Ovary (tissue), 9 donors: ENCODE results near the gene LAMB1. TPM values are rescaled to one million over a fixed set of nuclear protein-coding genes. Genes with fewer than 3 reads are reported as not detected.

Experiments used
- DNase-seq, 5 donors: peaks; one replicate each; pipeline ENCODE4 v3.0.0-alpha.2; 2019 to 2020
- H3K27ac ChIP-seq, 2 donors: fragments of 200-600 bp; one replicate each; pipeline versions ENCODE4 v1.5.1 to v1.8.0; 2019 to 2022
- H3K27me3 ChIP-seq: fragments of 200-600 bp; one replicate; pipeline ENCODE4 v1.8.0; 2022
- H3K36me3 ChIP-seq: fragments of 200-600 bp; sonication (generic); one replicate; pipeline ENCODE4 v1.5.1; 2019
- H3K4me1 ChIP-seq: one replicate; pipeline ENCODE4 v1.8.1; 2013; ENCODE audit warnings: mild to moderate bottlenecking, moderate library complexity; ENCODE audit not compliant: insufficient read depth
- H3K4me3 ChIP-seq: fragments of 200-600 bp; sonication (generic); one replicate; pipeline ENCODE4 v1.5.1; 2017
- H3K9me3 ChIP-seq, 2 donors: fragments of 200-600 bp in 1 of 2; sonication (generic) in 1 of 2; one replicate each; pipeline versions ENCODE4 v1.5.1 to v1.8.1; 2013 to 2019; ENCODE audit warnings: mild to moderate bottlenecking in 1 of 2, moderate library complexity in 1 of 2
- EP300 ChIP-seq: sonication (generic); formaldehyde crosslinking; IDR thresholded peaks from one replicate; pipeline ENCODE4 v1.6.1; 2017; ENCODE audit warnings: antibody characterized with exemption
- POLR2A ChIP-seq: fragments of 450-650 bp; IDR thresholded peaks from one replicate; pipeline ENCODE4 v1.6.1; 2017; ENCODE audit warnings: antibody characterized with exemption, mild to moderate bottlenecking, moderate library complexity
- WGBS, 3 donors: extraction: QIAGEN DNeasy Blood & Tissue Kit in 1 of 3; methylation state at CpG; one replicate each; pipeline versions ENCODE4 v1.1.5 to v1.1.7; 2013 to 2017; 5-methylcytosine and 5-hydroxymethylcytosine counted together
- intact Hi-C, 4 donors: fragments of 100-400 bp; cut with DNase I; formaldehyde crosslinking; loops; one replicate each; pipeline versions ENCODE4 v1.11.0 to v1.15.1; 2022 to 2023
- polyA plus RNA-seq, 2 donors: library from polyadenylated mRNA; stranded (reverse); fragments of 200-250 nt in 1 of 2; fragments of 350-450 nt in 1 of 2; fragmentation: Illumina TruSeq in 1 of 2; extraction: RNeasy Lipid Tissue Mini Kit (QIAGEN cat#74804) in 1 of 2; gene quantifications; one replicate each; pipeline ENCODE4 v1.2.3, GENCODE V29; 2013 to 2014
- total RNA-seq, 7 donors: library from RNA; depleted of rRNA in 2 of 7; stranded (reverse); fragments of >200 nt in 2 of 7; fragmentation: NEBNext Ultra II Directional in 3 of 7; extraction: Animal tissue kit (Norgen Biotek cat#: 25700) in 3 of 7; gene quantifications; one replicate each; pipeline versions ENCODE4 v1.1.0 to v1.2.4, GENCODE V29; 2016 to 2023
- TF ChIP-seq, protein P1 (sequence below), 3 donors: fragments of 450-650 bp in 2 of 3; fragments of 200-600 bp in 1 of 3; IDR thresholded peaks; one replicate each; pipeline versions ENCODE4 v1.5.1 to v1.8.0; 2016 to 2022; ENCODE audit warnings: antibody characterized with exemption in 3 of 3, mild to moderate bottlenecking in 1 of 3
- donor health status: DM: no; HTN: no; CAD: no; lungs with moderate emphysema.
- donor health status: DM: no; HTN: no; CAD: no.
- donor health status: Bipolar disorder and iron deficiency.
- donor health status: DM: yes; HTN: yes; CAD: no.
- donor health status: DM: no; HTN: no; CAD: no.
- donor health status: DM: yes; HTN: yes; CAD: no.

LAMB1 gene
- total and polyA plus RNA-seq, 9 donors: 10.2 to 151 (median 65.0) TPM

DNA sequence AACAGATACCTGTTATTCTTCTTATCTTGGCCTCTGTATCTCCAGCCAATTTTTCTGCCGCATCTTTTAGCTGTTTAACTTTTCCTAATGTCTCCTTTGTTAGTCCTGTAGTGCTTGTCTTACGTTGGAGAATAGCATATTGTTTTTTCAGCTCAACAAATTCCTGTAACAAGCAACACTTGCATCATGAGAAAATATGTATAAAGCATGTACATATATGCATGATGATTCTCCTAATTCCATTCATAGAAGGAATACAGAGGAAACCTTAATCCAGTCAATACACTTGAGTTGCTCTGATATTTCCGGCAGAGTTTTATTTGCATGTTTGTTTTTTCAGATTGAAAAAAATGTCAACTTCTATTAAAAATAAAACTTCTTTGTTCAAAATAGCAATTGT lies 26.1 kb upstream of the LAMB1 start:
- no peak overlapping the region for H3K27ac ChIP-seq
- no peaks in the 10 kb centered on the region for H3K9me3 ChIP-seq
- H3K27me3 ChIP-seq: no peaks in the 10 kb centered on the region
- no peak for DNase-seq
- intact Hi-C loops: no loop called here
- H3K4me1 ChIP-seq: no peaks in the 10 kb centered on the region
- whole genome bisulfite sequencing, 3 donors: 86 to 97% (median 88%) methylated on average over 3 of the region's 3 CpGs
- no peak overlapping the region for H3K4me3 ChIP-seq
- TF ChIP-seq EP300 (no peak), POLR2A (no peak)
- TF ChIP-seq, protein P1, sequence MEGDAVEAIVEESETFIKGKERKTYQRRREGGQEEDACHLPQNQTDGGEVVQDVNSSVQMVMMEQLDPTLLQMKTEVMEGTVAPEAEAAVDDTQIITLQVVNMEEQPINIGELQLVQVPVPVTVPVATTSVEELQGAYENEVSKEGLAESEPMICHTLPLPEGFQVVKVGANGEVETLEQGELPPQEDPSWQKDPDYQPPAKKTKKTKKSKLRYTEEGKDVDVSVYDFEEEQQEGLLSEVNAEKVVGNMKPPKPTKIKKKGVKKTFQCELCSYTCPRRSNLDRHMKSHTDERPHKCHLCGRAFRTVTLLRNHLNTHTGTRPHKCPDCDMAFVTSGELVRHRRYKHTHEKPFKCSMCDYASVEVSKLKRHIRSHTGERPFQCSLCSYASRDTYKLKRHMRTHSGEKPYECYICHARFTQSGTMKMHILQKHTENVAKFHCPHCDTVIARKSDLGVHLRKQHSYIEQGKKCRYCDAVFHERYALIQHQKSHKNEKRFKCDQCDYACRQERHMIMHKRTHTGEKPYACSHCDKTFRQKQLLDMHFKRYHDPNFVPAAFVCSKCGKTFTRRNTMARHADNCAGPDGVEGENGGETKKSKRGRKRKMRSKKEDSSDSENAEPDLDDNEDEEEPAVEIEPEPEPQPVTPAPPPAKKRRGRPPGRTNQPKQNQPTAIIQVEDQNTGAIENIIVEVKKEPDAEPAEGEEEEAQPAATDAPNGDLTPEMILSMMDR (IDR thresholded peaks at IDR 0.05): no peak
- no peaks in the 10 kb centered on the region for H3K36me3 ChIP-seq

DNA sequence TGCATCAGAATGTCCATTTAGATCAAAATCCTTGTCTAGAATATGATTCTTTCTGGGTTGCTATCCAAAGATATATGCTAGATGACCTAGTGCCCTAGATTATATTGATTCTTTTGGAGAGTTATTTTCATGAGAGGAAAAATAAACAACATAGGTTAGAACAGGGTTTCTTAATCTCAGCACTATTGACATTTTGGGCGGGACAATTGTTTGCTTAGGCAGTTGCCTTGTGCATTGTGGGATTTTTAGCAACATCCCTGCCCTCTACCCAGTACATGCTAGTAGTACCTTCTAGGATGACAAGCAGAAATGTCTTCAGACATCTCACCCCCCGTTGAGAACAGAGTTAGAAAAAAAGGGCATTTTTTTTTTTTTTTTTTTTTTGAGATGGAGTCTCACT lies 25.1 kb upstream of the LAMB1 start:
- Histone ChIP-seq H3K36me3 (no peaks in the 10 kb centered on the region), H3K4me3 (no peak overlapping the region), H3K4me1 (no peaks in the 10 kb centered on the region), H3K9me3 (no peaks in the 10 kb centered on the region), H3K27ac (no peak overlapping the region), H3K27me3 (no peaks in the 10 kb centered on the region)
- 83 to 94% (median 87%) methylated on average over 2 of the region's 2 CpGs for WGBS, 3 donors
- TF ChIP-seq POLR2A: no peak
- TF ChIP-seq, protein P1 (IDR thresholded peaks at IDR 0.05): no peak
- no peak for TF ChIP-seq EP300
- intact Hi-C loops: no loop called here
- DNase-seq: no peak

- H3K4me1 ChIP-seq: peaks cover 3% of the 10 kb centered on the region
- no peak overlapping the region for H3K27ac ChIP-seq
- no peaks in the 10 kb centered on the region for H3K36me3 ChIP-seq
- TF ChIP-seq EP300 (no peak), POLR2A (no peak)
- TF ChIP-seq, protein P1 (IDR thresholded peaks at IDR 0.05): no peak
- H3K9me3 ChIP-seq: no peaks in the 10 kb centered on the region
- DNase-seq: no peak
- intact Hi-C loops: no loop called here
- H3K27me3 ChIP-seq: no peaks in the 10 kb centered on the region
- no peak overlapping the region for H3K4me3 ChIP-seq
- 6 to 19% (median 6%) methylated on average over 1 of the region's 1 CpG for WGBS, 3 donors
Observed at GRCh38 chr7:108027239-108027638, 24.3 kb upstream of the LAMB1 start.

DNA sequence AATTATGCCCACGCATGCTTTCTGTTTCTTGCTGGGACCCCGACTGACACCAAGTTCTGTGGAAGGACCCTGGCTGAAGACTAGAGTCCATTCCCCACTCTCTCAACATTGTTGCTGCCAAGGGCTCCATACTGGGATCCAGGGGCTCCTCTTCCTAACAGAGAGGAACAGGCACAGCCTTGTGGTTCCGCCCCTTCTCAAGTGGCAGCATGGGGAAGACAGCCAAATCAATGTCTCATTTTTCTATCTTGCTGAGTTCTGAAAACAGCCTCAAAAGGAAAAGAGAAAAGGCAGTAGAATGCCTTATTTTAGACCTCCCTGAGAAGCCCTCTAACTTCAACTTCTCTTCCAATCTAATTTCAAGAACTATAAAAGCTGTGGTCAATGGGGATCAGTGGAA lies 23.7 kb upstream of the LAMB1 start:
- TF ChIP-seq, protein P1 (IDR thresholded peaks at IDR 0.05): no peak
- TF ChIP-seq EP300: no peak
- no peak for TF ChIP-seq POLR2A
- Histone ChIP-seq H3K27ac (no peak overlapping the region), H3K36me3 (no peaks in the 10 kb centered on the region), H3K9me3 (no peaks in the 10 kb centered on the region), H3K27me3 (no peaks in the 10 kb centered on the region), H3K4me3 (no peak overlapping the region), H3K4me1 (peaks cover 3% of the 10 kb centered on the region)
- DNase-seq: no peak
- 84 to 92% (median 87%) methylated on average over 3 of the region's 3 CpGs for WGBS, 3 donors
- intact Hi-C loops: no loop called here

- Histone ChIP-seq H3K4me3 (no peak overlapping the region), H3K27me3 (no peaks in the 10 kb centered on the region), H3K4me1 (peaks cover 3% of the 10 kb centered on the region), H3K27ac (no peak overlapping the region), H3K36me3 (no peaks in the 10 kb centered on the region), H3K9me3 (no peaks in the 10 kb centered on the region)
- TF ChIP-seq POLR2A (no peak), EP300 (no peak)
- TF ChIP-seq, protein P1 (IDR thresholded peaks at IDR 0.05): no peak
- DNase-seq: no peak
- intact Hi-C loops: no loop called here
- WGBS, 3 donors: 89 to 94% (median 94%) methylated on average over 5 of the region's 5 CpGs
Observed at GRCh38 chr7:108026116-108026515, 23.2 kb upstream of the LAMB1 start.
